CD4-positive, alpha-beta T cell treated with Interleukin-6 for 4 hours (primary cell): ENCODE data around the gene LHX6.

ENCODE experiments used
- DNase-seq: peaks from one replicate; pipeline ENCODE4 v3.0.0-alpha.2; 2020; ENCODE audit warnings: mixed read lengths

Gene LHX6

GRCh38 chr9:122228568-122229484 is at the start of gene LHX6:
TSS of gene LHX6 (minus strand) at chr9:122228957. CDS start at chr9:122228740, 217 bp downstream.
- DNase-seq = no peak

- DNase-seq = no peak
These were observed 48.6 kb upstream of the LHX6 start for GRCh38 chr9:122277285-122277897.

- no peak for DNase-seq
These were observed 47.3 kb upstream of the LHX6 start for GRCh38 chr9:122276096-122276495.

- no peak for DNase-seq
These were observed 45.3 kb upstream of the LHX6 start for GRCh38 chr9:122274055-122274454.

GRCh38 chr9:122268041-122268814 is 39.5 kb upstream of the LHX6 start:
- DNase-seq = no peak

GRCh38 chr9:122265149-122265915 is 36.6 kb upstream of the LHX6 start:
- DNase-seq = no peak

- DNase-seq = peak; percentile 86
These were observed 35.8 kb upstream of the LHX6 start, which contains the start of the genes MRRF and RBM18 for GRCh38 chr9:122264360-122265148. TSS of gene MRRF (plus strand) at chr9:122264882. CDS start at chr9:122270892, 6,010 bp downstream. TSS of gene RBM18 (minus strand) at chr9:122264840. CDS start at chr9:122261492, 3,348 bp downstream.

GRCh38 chr9:122263699-122264349 is 35.1 kb upstream of the LHX6 start:
- no peak for DNase-seq

- no peak for DNase-seq
These were observed 33.3 kb upstream of the LHX6 start for GRCh38 chr9:122262073-122262472.

- no peak for DNase-seq
These were observed 32.7 kb upstream of the LHX6 start for GRCh38 chr9:122261469-122261881.

- DNase-seq = no peak
These were observed 30.2 kb upstream of the LHX6 start for GRCh38 chr9:122258886-122259415.

GRCh38 chr9:122256206-122256605 is 27.4 kb upstream of the LHX6 start:
- DNase-seq = no peak

- DNase-seq = no peak
These were observed 26.0 kb upstream of the LHX6 start for GRCh38 chr9:122254761-122255160.

- no peak for DNase-seq
These were observed 24.0 kb upstream of the LHX6 start for GRCh38 chr9:122252796-122253195.

- no peak for DNase-seq
These were observed 22.6 kb upstream of the LHX6 start for GRCh38 chr9:122251351-122251750.

- DNase-seq = no peak
These were observed 19.7 kb upstream of the LHX6 start for GRCh38 chr9:122248448-122248865.

GRCh38 chr9:122246666-122247065 is 17.9 kb upstream of the LHX6 start:
- no peak for DNase-seq

- no peak for DNase-seq
These were observed 15.6 kb upstream of the LHX6 start for GRCh38 chr9:122244349-122244748.

- no peak for DNase-seq
These were observed 11.0 kb upstream of the LHX6 start for GRCh38 chr9:122239722-122240121.

GRCh38 chr9:122236681-122237080 is 7.9 kb upstream of the LHX6 start:
- no peak for DNase-seq
